GM13976 (cell line): Measurements from ENCODE around the gene SLC27A4.
A peak's percentile ranks its signal among the peaks of the same experiment; 100 is the strongest.

Experiments used
- DNase-seq: peaks from one replicate; pipeline ENCODE4 v3.0.0; 2012; ENCODE audit warnings: low spot score
- CTCF ChIP-seq: IDR thresholded peaks from 2 replicates; pipeline ENCODE4 v1.5.1; 2012; ENCODE audit warnings: borderline replicate concordance, mild to moderate bottlenecking; ENCODE audit not compliant: insufficient read depth; ENCODE audit errors: extremely low read depth, missing control alignments, control extremely low read depth
- in situ Hi-C: fragments of 300-500 bp; cut with MboI; formaldehyde crosslinking; loops from one replicate; pipeline ENCODE4 v1.12.0; 2022; ENCODE audit warnings: low sequenced_read_pairs, mixed read lengths, inconsistent platforms; ENCODE audit not compliant: unreplicated experiment

The SLC27A4 gene

GRCh38 chr9:128361986-128362646 is 21.8 kb downstream of the SLC27A4 start:
- peak; percentile 87 for TF ChIP-seq CTCF
- DNase-seq: peak; percentile 88
- in situ Hi-C loops: no loop called here

GRCh38 chr9:128362774-128363173 is 22.4 kb downstream of the SLC27A4 start:
- no peak for DNase-seq
- no peak for TF ChIP-seq CTCF
- in situ Hi-C loops: no loop called here

GRCh38 chr9:128365525-128365924 is 25.2 kb downstream of the SLC27A4 start:
- in situ Hi-C loops: no loop called here
- TF ChIP-seq CTCF: no peak
- no peak for DNase-seq

GRCh38 chr9:128369024-128369706 is 28.8 kb downstream of the SLC27A4 start:
- in situ Hi-C loops: no loop called here

GRCh38 chr9:128370367-128370751 is 30.0 kb downstream of the SLC27A4 start:
- no peak for TF ChIP-seq CTCF
- no peak for DNase-seq
- in situ Hi-C loops: no loop called here

More at GRCh38 chr9:128369024-128369706, 28.8 kb downstream of the SLC27A4 start:
- no peak for DNase-seq
- no peak for TF ChIP-seq CTCF

GRCh38 chr9:128370752-128371629 is 30.7 kb downstream of the SLC27A4 start, which contains the start of gene URM1:
Gene URM1 (plus strand): TSS chr9:128371374. CDS start chr9:128371381, 7 bp downstream.
- no peak for TF ChIP-seq CTCF
- peak; percentile 97 for DNase-seq
- in situ Hi-C loops: no loop called here
